IMR-90 (cell line): Measurements from ENCODE around the gene C1QTNF12. TPM values are rescaled to one million over a fixed set of nuclear protein-coding genes. Genes with fewer than 3 reads are reported as not detected.

ENCODE experiments used
- ATAC-seq: fragments of 200-7000 bp; cut with Tn5 transposase; 2 replicates; pipeline ENCODE4 v1.9.1; 2020; ENCODE audit warnings: low read depth, mild to moderate bottlenecking, moderate library complexity
- BruUV-seq: library from RNA; stranded (reverse); fragments of 400-500 nt; replicated peaks from 2 replicates; lab custom pipeline; 2021; lab: Mats Ljungman, UMichigan
- CTCF ChIA-PET: fragments of 300-600 bp; formaldehyde crosslinking; extraction: SDS; loops from one replicate; lab custom pipeline; 2021; ENCODE audit warnings: antibody characterized with exemption; lab: Yijun Ruan, JAX
- POLR2A ChIA-PET: fragments of 300-600 bp; sonication (Branson Sonifier 250); formaldehyde crosslinking; loops from one replicate; lab custom pipeline; 2022; ENCODE audit warnings: antibody characterized with exemption; ENCODE audit not compliant: unreplicated experiment; lab: Charles Lee
- DNase-seq: peaks from one replicate; pipeline ENCODE4 v3.0.0; 2013
- H2AFZ ChIP-seq: replicated peaks from 2 replicates; pipeline ENCODE3; 2013; ENCODE audit warnings: low read length, mild to moderate bottlenecking; ENCODE audit not compliant: poor library complexity
- H2AK5ac ChIP-seq: 2 replicates; pipeline ENCODE4 v1.6.1; 2013; ENCODE audit warnings: low read depth, low read length, inconsistent platforms
- H2AK9ac ChIP-seq: replicated peaks from 2 replicates; pipeline ENCODE3; 2013; ENCODE audit warnings: mild to moderate bottlenecking, low read depth, low read length, moderate library complexity; ENCODE audit not compliant: poor library complexity
- H2BK120ac ChIP-seq: 2 replicates; pipeline ENCODE4 v1.6.1; 2013; ENCODE audit warnings: low read depth, low read length, inconsistent platforms
- H2BK15ac ChIP-seq: 3 replicates; pipeline ENCODE4 v1.6.1; 2013; ENCODE audit warnings: low read depth, low read length, inconsistent platforms
- H2BK20ac ChIP-seq: 2 replicates; pipeline ENCODE4 v1.6.1; 2013; ENCODE audit warnings: low read depth, mild to moderate bottlenecking, inconsistent platforms, low read length, moderate library complexity
- H2BK5ac ChIP-seq: 2 replicates; pipeline ENCODE4 v1.6.1; 2013; ENCODE audit warnings: mild to moderate bottlenecking, low read depth, low read length, inconsistent platforms; ENCODE audit not compliant: poor library complexity, severe bottlenecking
- H3K14ac ChIP-seq: replicated peaks from 2 replicates; pipeline ENCODE4 v1.6.1; 2013; ENCODE audit warnings: low read depth, low read length, inconsistent platforms
- H3K18ac ChIP-seq: 2 replicates; pipeline ENCODE4 v1.6.1; 2013; ENCODE audit warnings: low read depth, low read length, control low read depth
- H3K23ac ChIP-seq: 2 replicates; pipeline ENCODE4 v1.6.1; 2013; ENCODE audit warnings: low read depth, low read length, inconsistent platforms
- H3K27ac ChIP-seq: 2 replicates; pipeline ENCODE4 v1.5.1; 2013; ENCODE audit warnings: mild to moderate bottlenecking, control low read depth, low read length; ENCODE audit not compliant: insufficient read depth
- H3K27me3 ChIP-seq: 2 replicates; pipeline ENCODE4 v1.6.1; 2013; ENCODE audit warnings: low read length; ENCODE audit not compliant: control insufficient read depth, insufficient read depth
- H3K36me3 ChIP-seq: 2 replicates; pipeline ENCODE4 v1.6.1; 2013; ENCODE audit warnings: low read length, mixed read lengths; ENCODE audit not compliant: control insufficient read depth, insufficient read depth
- H3K4ac ChIP-seq: 2 replicates; pipeline ENCODE4 v1.6.1; 2013; ENCODE audit warnings: low read depth, low read length, inconsistent platforms
- H3K4me1 ChIP-seq: 2 replicates; pipeline ENCODE4 v1.6.1; 2013; ENCODE audit warnings: low read length, mixed read lengths; ENCODE audit not compliant: control insufficient read depth, insufficient read depth
- H3K4me2 ChIP-seq: 2 replicates; pipeline ENCODE4 v1.6.1; 2013; ENCODE audit warnings: low read depth, mild to moderate bottlenecking, control low read depth, low read length, moderate library complexity
- H3K4me3 ChIP-seq: 2 replicates; pipeline ENCODE4 v1.5.1; 2013; ENCODE audit warnings: low read depth, mild to moderate bottlenecking, control low read depth, low read length, moderate library complexity; ENCODE audit not compliant: insufficient read depth
- H3K56ac ChIP-seq: 2 replicates; pipeline ENCODE4 v1.6.1; 2013; ENCODE audit warnings: low read length, inconsistent platforms; ENCODE audit not compliant: insufficient read depth; ENCODE audit errors: extremely low read depth
- H3K79me1 ChIP-seq, 2 experiments: 2 replicates each; pipeline ENCODE4 v1.6.1; 2013; ENCODE audit warnings: low read length in 2 of 2, inconsistent platforms in 1 of 2, low read depth in 1 of 2
- H3K9ac ChIP-seq: 2 replicates; pipeline ENCODE4 v1.6.1; 2013; ENCODE audit warnings: low read depth, low read length, control low read depth
- H3K9me1 ChIP-seq: 2 replicates; pipeline ENCODE4 v1.6.1; 2013; ENCODE audit warnings: low read length, inconsistent platforms; ENCODE audit not compliant: insufficient read depth
- H3K9me3 ChIP-seq: 2 replicates; pipeline ENCODE4 v1.6.1; 2013; ENCODE audit warnings: low read length; ENCODE audit not compliant: control insufficient read depth, insufficient read depth
- H4K20me1 ChIP-seq: 2 replicates; pipeline ENCODE4 v1.6.1; 2013; ENCODE audit warnings: low read length, inconsistent platforms; ENCODE audit not compliant: insufficient read depth
- H4K5ac ChIP-seq: 2 replicates; pipeline ENCODE4 v1.6.1; 2013; ENCODE audit warnings: mild to moderate bottlenecking, low read depth, low read length, control low read depth
- H4K8ac ChIP-seq, 2 experiments: 2 replicates each; pipeline ENCODE4 v1.6.1; 2013; ENCODE audit warnings: low read depth in 2 of 2, low read length in 2 of 2, control low read depth in 1 of 2, inconsistent platforms in 1 of 2
- H4K91ac ChIP-seq: 2 replicates; pipeline ENCODE4 v1.6.1; 2013; ENCODE audit warnings: low read depth, low read length, inconsistent platforms; ENCODE audit not compliant: insufficient read depth
- CEBPB ChIP-seq: IDR thresholded peaks from 2 replicates; pipeline ENCODE4 v1.6.1; 2012; ENCODE audit warnings: low read depth, low read length, improper control_type of control experiment
- CTCF ChIP-seq: conservative IDR thresholded peaks from 2 replicates; pipeline ENCODE4 v1.5.1; 2012; ENCODE audit warnings: mild to moderate bottlenecking, low read depth, low read length, improper control_type of control experiment
- ELK1 ChIP-seq: fragments of 150-350 bp; IDR thresholded peaks from 2 replicates; pipeline ENCODE4 v1.6.1; 2016; ENCODE audit warnings: low read depth, mild to moderate bottlenecking, low read length, moderate library complexity, borderline replicate concordance
- FOS ChIP-seq: fragments of 150-350 bp; IDR thresholded peaks from 2 replicates; pipeline ENCODE4 v1.6.1; 2016; ENCODE audit warnings: low read depth, low read length
- MAFK ChIP-seq: IDR thresholded peaks from 2 replicates; pipeline ENCODE4 v1.6.1; 2012; ENCODE audit warnings: low read depth, low read length, improper control_type of control experiment
- MAZ ChIP-seq: IDR thresholded peaks from 2 replicates; pipeline ENCODE4 v1.6.1; 2012; ENCODE audit warnings: low read depth, mild to moderate bottlenecking, low read length, improper control_type of control experiment, moderate library complexity, borderline replicate concordance
- NFE2L2 ChIP-seq: fragments of 150-350 bp; IDR thresholded peaks from 2 replicates; pipeline ENCODE4 v1.6.1; 2016; ENCODE audit warnings: low read depth, mild to moderate bottlenecking, low read length
- POLR2A ChIP-seq: IDR thresholded peaks from 2 replicates; pipeline ENCODE4 v1.6.1; 2012; ENCODE audit warnings: mild to moderate bottlenecking, low read depth, low read length
- RAD21 ChIP-seq: IDR thresholded peaks from 2 replicates; pipeline ENCODE4 v1.6.1; 2012; ENCODE audit warnings: low read length, improper control_type of control experiment
- RCOR1 ChIP-seq: IDR thresholded peaks from 2 replicates; pipeline ENCODE4 v1.6.1; 2012; ENCODE audit warnings: mild to moderate bottlenecking, low read length, improper control_type of control experiment; ENCODE audit not compliant: insufficient replicate concordance
- RFX5 ChIP-seq: IDR thresholded peaks from 2 replicates; pipeline ENCODE4 v1.8.0; 2012; ENCODE audit warnings: low read depth, mild to moderate bottlenecking, low read length, moderate library complexity
- SMC3 ChIP-seq: fragments of 150-350 bp; IDR thresholded peaks from 2 replicates; pipeline ENCODE4 v1.6.1; 2016; ENCODE audit warnings: low read depth, mild to moderate bottlenecking, antibody characterized with exemption, low read length, moderate library complexity
- USF2 ChIP-seq: fragments of 150-350 bp; IDR thresholded peaks from 2 replicates; pipeline ENCODE4 v1.6.1; 2017; ENCODE audit warnings: mild to moderate bottlenecking, antibody characterized with exemption, low read length, low read depth
- WGBS, 2 experiments: methylation state at CpG; one replicate each; pipeline versions ENCODE4 v1.1.5 to v1.1.7; 2013; ENCODE audit warnings: missing lambda C conversion rate in 2 of 2; ENCODE audit not compliant: insufficient read length in 1 of 2; ENCODE audit errors: extremely low coverage in 2 of 2; 5-methylcytosine and 5-hydroxymethylcytosine counted together
- dilution Hi-C: fragments of 300-500 bp; cut with HindIII; formaldehyde crosslinking; loops from one replicate; pipeline ENCODE4 v1.14.3; 2018; ENCODE audit warnings: low sequenced_read_pairs; ENCODE audit not compliant: unreplicated experiment
- in situ Hi-C: fragments of 300-500 bp; cut with MboI; formaldehyde crosslinking; loops from 3 replicates; pipeline ENCODE4 v1.14.3; 2019; ENCODE audit warnings: low sequenced_read_pairs, inconsistent platforms, mixed read lengths
- intact Hi-C: fragments of 100-400 bp; cut with micrococcal nuclease; formaldehyde crosslinking; loops from 2 replicates; pipeline ENCODE4 v1.10.0; 2022
- polyA plus RNA-seq, 3 experiments: library from polyadenylated mRNA; depleted of rRNA; stranded (reverse); fragments of >200 nt; gene quantifications; 2 replicates each; pipeline ENCODE4 v1.2.3, GENCODE V29; 2012; ENCODE audit warnings: low replicate concordance in 1 of 3
- total RNA-seq: library from RNA; depleted of rRNA; stranded (reverse); fragments of >200 nt; gene quantifications from 2 replicates; pipeline ENCODE4 v1.2.3, GENCODE V29; 2012

C1QTNF12 gene
- total and polyA plus RNA-seq, 2 of the 4 experiments (the other 2 are of a cell fraction), result 0.36 to 1.1 TPM

- intact Hi-C loops (no loop called here), dilution Hi-C loops (no loop called here), in situ Hi-C loops (no loop called here)
- no peaks in the 10 kb centered on the region for H3K27me3 ChIP-seq
- no peak overlapping the region for H3K4ac ChIP-seq
- DNase-seq, result no peak
- ChIA-PET POLR2A (interaction anchor here (0.6 kb wide), 2 partner anchors 157 to 251 kb away, joined by 4 to 10 read pairs; no protein-coding TSS in a partner anchor), CTCF (interaction anchor here (0.6 kb wide), 1 partner anchor 40 kb away, joined by 3 read pairs; no protein-coding TSS in a partner anchor)
- H3K9me1 ChIP-seq, result peaks cover 9% of the 10 kb centered on the region; the same call in 1 of the 2 replicates
- H2BK5ac ChIP-seq, result no peak overlapping the region
- H3K36me3 ChIP-seq, result no peaks in the 10 kb centered on the region
- H4K20me1 ChIP-seq, result no peaks in the 10 kb centered on the region
- no peak overlapping the region for H3K9ac ChIP-seq
- H3K18ac ChIP-seq, result no peak overlapping the region
- H3K4me2 ChIP-seq, result no peak overlapping the region
- TF ChIP-seq MAZ (no peak), NFE2L2 (no peak), USF2 (no peak), SMC3 (no peak), CEBPB (no peak), FOS (no peak), RAD21 (no peak), POLR2A (no peak), RCOR1 (no peak), RFX5 (no peak), MAFK (no peak), ELK1 (no peak), CTCF (no peak)
- H3K4me1 ChIP-seq, result peaks cover 22% of the 10 kb centered on the region
- no peak overlapping the region for H2AK5ac ChIP-seq
- no peak overlapping the region for H2AFZ ChIP-seq
- peaks cover 8 to 19% of the 10 kb centered on the region in 2 experiments; a peak in 3 of 4 replicates for H3K79me1 ChIP-seq
- H3K14ac ChIP-seq, result no peak overlapping the region
- no peak overlapping the region for H3K27ac ChIP-seq
- no TSS peak for BruUV-seq
- H3K23ac ChIP-seq, result no peak overlapping the region
- H2BK120ac ChIP-seq, result no peak overlapping the region
- no peak overlapping the region for H2BK20ac ChIP-seq
- H2AK9ac ChIP-seq, result no peak overlapping the region
- no peak overlapping the region for H4K91ac ChIP-seq
- H3K56ac ChIP-seq, result no peak overlapping the region
- WGBS, 2 experiments, result no CpG with 5 or more reads among the region's 17 CpGs
- no peak overlapping the region for H4K5ac ChIP-seq
- no peak for ATAC-seq
- no peak overlapping the region for H3K4me3 ChIP-seq
- H3K9me3 ChIP-seq, result no peaks in the 10 kb centered on the region
- no peak overlapping the region for H4K8ac ChIP-seq
- H2BK15ac ChIP-seq, result no peak overlapping the region
These were observed 32.5 kb upstream of the C1QTNF12 start for GRCh38 chr1:1279028-1279427.
